Measurements from ENCODE around the gene HOXC12. TPM values are rescaled to one million over a fixed set of nuclear protein-coding genes. Genes with fewer than 3 reads are reported as not detected.
A peak's percentile ranks its signal among the peaks of the same experiment; 100 is the strongest.

Gene HOXC12
- polyA plus RNA-seq, 3 donors from 2014 or later, result not detected

DNA sequence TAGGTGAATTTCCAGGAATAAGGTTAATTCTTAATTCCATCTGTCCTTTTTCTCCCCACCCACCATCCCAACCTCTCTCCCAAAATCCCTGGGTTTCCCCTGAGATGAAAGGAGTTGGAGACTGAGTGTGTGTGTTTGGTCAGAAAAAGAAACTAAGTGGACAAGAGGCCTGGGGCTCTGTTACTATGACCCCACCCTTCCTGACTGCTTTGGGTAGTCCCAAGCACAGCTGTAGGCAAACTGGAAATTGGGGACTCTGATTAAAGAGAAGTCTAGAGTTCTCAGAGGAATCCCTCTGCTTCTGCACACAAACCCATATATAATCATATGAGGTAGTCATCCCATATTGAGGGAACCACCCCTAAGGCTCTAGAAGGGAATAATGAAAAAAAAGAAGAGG lies 7.0 kb upstream of the HOXC12 start:
- H3K4me3 Mint-ChIP-seq, result no peak overlapping the region

GRCh38 chr12:53948650-53949593 lies 5.8 kb upstream of the HOXC12 start:
- H3K4me3 Mint-ChIP-seq, result peak overlapping the region in 1 of 5 donors; percentile 25
- no peak overlapping the region for H3K27ac Mint-ChIP-seq
- peaks cover 54 to 68% (median 64%) of the 10 kb centered on the region in 3 donors for H3K27me3 Mint-ChIP-seq (ENCODE audit: low read depth in 3 of 3)
- H3K4me1 Mint-ChIP-seq, result no peaks in the 10 kb centered on the region
- H3K36me3 Mint-ChIP-seq, result no peaks in the 10 kb centered on the region
- no peak for DNase-seq
- peaks cover 0 to 9% (median 0%) of the 10 kb centered on the region in 6 donors for H3K9me3 Mint-ChIP-seq

More for the DNA sequence above, 7.0 kb upstream of the HOXC12 start:
- Mint-ChIP-seq H3K4me1 (no peaks in the 10 kb centered on the region), H3K27me3 (ENCODE audit: low read depth in 3 of 3) (peaks cover 44 to 63% (median 58%) of the 10 kb centered on the region in 3 donors), H3K27ac (no peak overlapping the region), H3K36me3 (no peaks in the 10 kb centered on the region), H3K9me3 (peaks cover 0 to 8% (median 0%) of the 10 kb centered on the region in 6 donors)
- DNase-seq, result no peak

DNA sequence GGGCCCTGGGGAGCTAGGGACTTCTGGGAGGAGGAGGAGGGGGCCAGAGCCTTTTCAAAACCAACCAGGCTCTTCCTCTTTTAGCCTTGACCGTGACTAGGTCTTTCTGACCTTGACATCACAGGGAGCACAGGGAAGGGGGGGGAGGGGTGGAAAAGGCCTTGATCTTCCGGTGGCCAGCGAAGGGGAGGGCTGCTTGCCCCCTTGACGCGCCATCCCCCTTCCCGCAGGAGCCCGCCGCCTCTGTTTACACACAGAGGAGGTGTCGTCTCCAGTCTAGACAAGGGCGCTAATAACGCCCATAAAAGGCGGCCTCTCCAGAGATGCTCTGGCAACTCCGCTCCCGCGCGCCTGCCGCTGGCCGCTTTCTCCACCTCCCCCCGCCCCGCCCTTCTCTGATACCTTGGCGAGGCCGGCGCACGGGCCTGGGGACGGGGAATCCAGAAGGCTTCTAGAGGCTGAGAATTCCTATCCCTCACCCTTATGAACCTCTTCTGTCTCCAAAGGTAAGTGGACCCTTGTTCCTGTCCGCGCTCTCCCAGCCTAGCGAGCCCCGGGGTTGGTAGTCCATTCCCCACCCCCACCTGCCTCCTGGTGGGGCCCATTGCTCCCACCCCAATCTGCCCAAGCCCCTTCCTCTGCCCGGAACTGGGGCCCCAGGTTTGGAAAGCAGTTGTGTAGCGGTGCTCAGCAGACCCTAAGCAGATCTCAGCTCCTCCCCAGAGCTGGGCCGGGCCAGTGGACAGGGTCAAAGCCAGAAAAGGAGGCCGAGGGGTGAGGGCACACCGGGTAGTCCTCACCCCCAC lies 4.9 kb upstream of the HOXC12 start:
- H3K4me3 Mint-ChIP-seq, result no peak overlapping the region
- H3K27ac Mint-ChIP-seq, result no peak overlapping the region

GRCh38 chr12:53950437-53950773 lies 4.3 kb upstream of the HOXC12 start:
- Mint-ChIP-seq H3K4me3 (peak overlapping the region in 1 of 5 donors; percentile 20), H3K9me3 (peaks cover 0 to 8% (median 0%) of the 10 kb centered on the region in 6 donors), H3K27me3 (ENCODE audit: low read depth in 3 of 3) (peaks cover 60 to 70% (median 69%) of the 10 kb centered on the region in 3 donors), H3K27ac (no peak overlapping the region), H3K36me3 (peaks cover 0 to 2% (median 0%) of the 10 kb centered on the region in 3 donors), H3K4me1 (no peaks in the 10 kb centered on the region)
- no peak for DNase-seq

More for the DNA sequence above, 4.9 kb upstream of the HOXC12 start:
- Mint-ChIP-seq H3K9me3 (peaks cover 0 to 9% (median 0%) of the 10 kb centered on the region in 6 donors), H3K4me1 (no peaks in the 10 kb centered on the region), H3K36me3 (peaks cover 0 to 2% (median 0%) of the 10 kb centered on the region in 3 donors), H3K27me3 (ENCODE audit: low read depth in 3 of 3) (peaks cover 57 to 74% (median 70%) of the 10 kb centered on the region in 3 donors)
- DNase-seq, result no peak

- Mint-ChIP-seq H3K9me3 (peaks cover 0 to 8% (median 0%) of the 10 kb centered on the region in 6 donors), H3K27ac (peak overlapping the region in 1 of 6 donors; percentile 30), H3K27me3 (ENCODE audit: low read depth in 3 of 3) (peaks cover 61 to 71% (median 71%) of the 10 kb centered on the region in 3 donors), H3K4me3 (peak overlapping the region in 2 of 5 donors; percentile 18 to 48), H3K36me3 (peaks cover 0 to 2% (median 0%) of the 10 kb centered on the region in 3 donors), H3K4me1 (peaks cover 3 to 5% of the 10 kb centered on the region in 2 donors)
- DNase-seq, result no peak
Observed at GRCh38 chr12:53950789-53951576, 3.7 kb upstream of the HOXC12 start.

DNA sequence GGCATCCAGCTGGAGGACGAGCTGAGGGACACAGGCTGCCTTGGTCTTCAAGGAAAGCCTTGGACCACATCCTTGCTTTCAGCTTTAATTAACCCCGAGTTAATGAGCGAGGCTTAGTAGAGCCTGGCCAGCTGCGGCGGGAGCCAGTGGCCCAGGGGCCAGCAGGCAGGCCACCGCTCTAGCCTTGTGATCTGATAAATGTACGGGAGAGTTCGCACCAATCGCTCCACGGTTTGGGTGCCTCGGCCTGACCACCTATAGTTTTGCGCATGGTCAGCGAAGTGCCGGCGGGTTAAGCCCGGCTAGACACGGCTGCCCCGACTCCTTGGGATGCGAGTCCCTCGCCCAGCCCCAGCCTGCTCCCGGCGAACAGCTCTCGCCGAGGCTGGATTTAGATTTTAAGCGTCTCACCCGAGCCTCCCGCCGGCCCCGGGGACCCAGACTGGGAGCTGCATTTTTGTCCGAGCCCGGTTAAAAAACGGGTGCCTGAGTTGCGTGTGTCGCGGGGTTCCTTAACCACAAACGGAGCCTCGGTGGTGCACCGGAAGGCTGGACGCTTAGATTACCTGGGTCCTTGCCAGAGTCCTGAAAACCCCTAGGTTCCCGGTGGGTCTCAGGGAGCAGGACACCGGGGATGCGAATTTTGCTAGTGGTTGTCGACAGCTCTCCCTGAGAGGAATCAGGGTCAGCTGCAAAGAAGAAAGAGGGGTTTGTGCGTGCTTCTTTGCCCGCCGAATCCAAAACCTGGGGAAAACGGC lies 2.9 kb upstream of the HOXC12 start:
- Mint-ChIP-seq H3K9me3 (peaks cover 0 to 11% (median 0%) of the 10 kb centered on the region in 6 donors), H3K36me3 (peaks cover 0 to 2% (median 0%) of the 10 kb centered on the region in 3 donors), H3K27me3 (ENCODE audit: low read depth in 3 of 3) (peaks cover 63 to 78% (median 73%) of the 10 kb centered on the region in 3 donors), H3K4me1 (peaks cover 10 to 12% of the 10 kb centered on the region in 2 donors), H3K4me3 (peak overlapping the region in 1 of 5 donors; percentile 48), H3K27ac (peak overlapping the region in 1 of 6 donors; percentile 30)
- DNase-seq, result no peak

DNA sequence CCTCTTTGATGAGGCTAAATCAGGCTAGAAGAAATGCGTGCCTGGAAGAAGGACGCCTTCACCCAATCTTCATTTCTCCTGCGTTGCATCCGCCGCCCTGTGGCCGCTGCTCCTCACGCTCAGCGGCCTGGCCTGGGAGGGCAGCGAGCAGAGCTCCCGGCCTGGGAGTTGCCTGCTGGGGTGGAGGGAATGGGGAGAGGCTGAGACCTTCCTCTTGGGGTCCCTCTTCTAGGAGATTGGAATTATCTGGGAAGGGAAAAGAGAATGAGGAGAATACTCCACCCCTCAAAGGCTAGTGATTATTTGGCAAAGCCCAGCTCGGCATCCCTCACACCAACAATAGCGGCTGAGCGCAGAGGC lies 2.4 kb upstream of the HOXC12 start:
- peaks cover 15 to 16% of the 10 kb centered on the region in 2 donors for H3K4me1 Mint-ChIP-seq
- H3K27me3 Mint-ChIP-seq (ENCODE audit: low read depth in 3 of 3), result peaks cover 68 to 82% (median 79%) of the 10 kb centered on the region in 3 donors
- H3K4me3 Mint-ChIP-seq, result peak overlapping the region in 1 of 5 donors; percentile 20
- H3K36me3 Mint-ChIP-seq, result peaks cover 0 to 2% (median 0%) of the 10 kb centered on the region in 3 donors
- DNase-seq, result no peak
- H3K27ac Mint-ChIP-seq, result peak overlapping the region in 1 of 6 donors; percentile 73
- peaks cover 0 to 13% (median 0%) of the 10 kb centered on the region in 6 donors for H3K9me3 Mint-ChIP-seq

DNA sequence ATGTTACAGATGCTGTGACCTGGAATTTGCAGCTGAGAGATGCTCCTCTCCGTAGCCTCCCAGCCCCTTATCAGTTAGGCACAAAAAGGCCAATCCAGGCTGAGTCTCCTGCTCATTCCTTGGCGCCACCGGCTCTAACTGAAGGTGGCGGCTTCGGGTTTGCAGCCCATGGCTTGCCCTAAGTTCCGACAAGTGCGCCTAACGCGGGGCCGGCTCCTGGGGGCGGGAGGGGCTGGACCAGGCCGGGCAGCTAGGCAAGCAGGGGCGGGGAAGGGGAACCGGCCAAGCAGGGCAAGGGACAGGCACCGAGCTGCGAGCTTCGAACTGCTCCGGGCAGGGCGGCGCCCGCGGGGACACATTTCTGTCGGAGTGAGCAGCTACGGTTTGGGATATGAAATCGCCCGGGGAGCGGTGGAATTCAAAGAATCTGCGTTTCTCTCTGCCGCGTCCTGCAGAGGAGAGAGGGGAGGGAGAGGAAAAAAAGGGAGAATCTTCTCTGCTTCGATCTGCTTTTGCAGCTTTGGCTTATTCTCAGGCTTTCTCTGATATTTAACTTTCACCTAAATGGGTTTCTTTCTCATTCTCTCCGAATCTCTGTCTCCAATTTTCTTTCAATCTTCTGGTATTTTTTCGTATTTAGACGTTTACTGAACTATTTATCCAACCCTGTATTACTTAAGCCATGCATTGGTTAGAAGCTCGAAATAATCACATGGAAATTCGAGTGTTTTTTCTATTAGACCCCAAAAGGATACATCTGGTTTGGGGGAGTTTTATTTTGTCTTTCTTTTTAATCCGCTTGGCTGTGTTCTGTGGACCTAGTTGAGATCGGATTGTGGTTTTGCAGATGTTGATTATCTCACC lies 1.6 kb upstream of the HOXC12 start:
- Mint-ChIP-seq H3K4me3 (peak overlapping the region in 1 of 5 donors; percentile 54), H3K9me3 (peaks cover 0 to 13% (median 0%) of the 10 kb centered on the region in 6 donors), H3K4me1 (peaks cover 15 to 16% of the 10 kb centered on the region in 2 donors), H3K36me3 (peaks cover 0 to 2% (median under 1%) of the 10 kb centered on the region in 3 donors), H3K27ac (peak overlapping the region in 1 of 6 donors; percentile 73), H3K27me3 (ENCODE audit: low read depth in 3 of 3) (peaks cover 66 to 85% (median 79%) of the 10 kb centered on the region in 3 donors)
- DNase-seq, result no peak

DNA sequence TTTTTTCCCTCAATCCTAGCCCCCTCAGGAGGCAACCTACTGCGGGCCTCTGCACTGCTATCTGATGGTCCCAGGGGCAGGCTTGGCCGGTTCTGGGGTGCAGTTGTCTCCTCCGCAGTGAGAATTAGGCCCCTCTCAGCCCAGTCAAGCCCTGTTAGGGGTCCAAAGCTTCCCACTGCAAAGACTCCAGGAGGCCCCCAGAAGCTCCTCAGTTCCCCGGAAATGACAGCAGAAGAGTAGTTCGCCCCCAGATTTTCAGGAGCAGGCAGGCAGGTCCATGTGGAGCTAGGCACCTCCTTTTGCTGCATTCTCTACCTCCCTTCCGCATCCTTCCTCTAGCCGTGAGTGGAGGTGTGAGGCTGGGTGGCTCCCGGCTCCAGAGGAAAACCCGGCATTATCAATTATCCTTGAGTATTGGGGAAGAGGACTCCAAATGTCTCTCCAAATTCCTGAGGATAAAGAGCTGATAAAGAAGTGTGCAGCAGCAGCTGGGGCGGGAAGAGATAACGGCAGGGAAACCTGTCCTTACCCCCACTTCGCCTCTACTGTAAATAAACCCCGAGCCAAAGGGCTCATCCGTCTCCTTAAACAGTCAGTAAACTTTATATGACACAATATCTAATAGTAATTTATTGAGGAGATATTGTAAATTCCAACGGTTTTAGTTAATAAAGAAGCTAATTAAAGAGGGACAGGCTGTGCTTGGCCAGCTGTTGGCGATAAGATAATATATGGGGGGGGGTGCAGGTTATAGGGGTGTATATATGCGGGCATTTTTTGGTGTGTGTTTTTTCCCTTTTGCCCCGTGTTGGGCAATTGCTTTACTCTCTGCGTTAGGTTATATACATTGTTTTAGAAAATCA lies 641 bp upstream of the HOXC12 start:
- Mint-ChIP-seq H3K27me3 (ENCODE audit: low read depth in 3 of 3) (peaks cover 71 to 81% (median 76%) of the 10 kb centered on the region in 3 donors), H3K4me3 (peak overlapping the region in 1 of 5 donors; percentile 54), H3K9me3 (peaks cover 0 to 11% (median 0%) of the 10 kb centered on the region in 6 donors), H3K36me3 (peaks cover 0 to 7% (median 2%) of the 10 kb centered on the region in 3 donors), H3K27ac (peak overlapping the region in 1 of 6 donors; percentile 73), H3K4me1 (peaks cover 15 to 16% of the 10 kb centered on the region in 2 donors)
- no peak for DNase-seq

GRCh38 chr12:53955036-53955775 lies 503 bp downstream of the HOXC12 start:
- Mint-ChIP-seq H3K4me3 (peak overlapping the region in 1 of 5 donors; percentile 41), H3K27ac (peak overlapping the region in 1 of 6 donors; percentile 4), H3K4me1 (peaks cover 15 to 21% of the 10 kb centered on the region in 2 donors), H3K36me3 (peaks cover 0 to 7% (median 2%) of the 10 kb centered on the region in 3 donors), H3K9me3 (peaks cover 0 to 14% (median 0%) of the 10 kb centered on the region in 6 donors), H3K27me3 (ENCODE audit: low read depth in 3 of 3) (peaks cover 70 to 85% (median 75%) of the 10 kb centered on the region in 3 donors)
- no peak for DNase-seq

All from immature natural killer cell (primary cell).